Measurements from ENCODE around the gene RORB. TPM values are rescaled to one million over a fixed set of nuclear protein-coding genes. Genes with fewer than 3 reads are reported as not detected.
A peak's percentile ranks its signal among the peaks of the same experiment; 100 is the strongest.

RORB gene
- total RNA-seq, 2 donors from 2014 or later = 0.55 to 2.4 TPM

- no peak for TF ChIP-seq CTCF (IDR thresholded peaks at IDR 0.05)
- no peak for DNase-seq (ENCODE audit: low spot score)
Measured at GRCh38 chr9:74643303-74643923, 146.3 kb downstream of the RORB start.

GRCh38 chr9:74644023-74644422 lies 146.9 kb downstream of the RORB start:
- Histone ChIP-seq H3K4me3 (no peak overlapping the region), H3K36me3 (no peaks in the 10 kb centered on the region), H3K9me3 (no peaks in the 10 kb centered on the region), H3K4me1 (no peaks in the 10 kb centered on the region), H3K27me3 (no peaks in the 10 kb centered on the region), H3K27ac (no peak overlapping the region)
- DNase-seq (ENCODE audit: low spot score) = no peak
- TF ChIP-seq CTCF (IDR thresholded peaks at IDR 0.05) = no peak

More at GRCh38 chr9:74643303-74643923, 146.3 kb downstream of the RORB start:
- Histone ChIP-seq H3K9me3 (no peaks in the 10 kb centered on the region), H3K36me3 (no peaks in the 10 kb centered on the region), H3K27ac (no peak overlapping the region), H3K4me3 (no peak overlapping the region), H3K4me1 (no peaks in the 10 kb centered on the region), H3K27me3 (no peaks in the 10 kb centered on the region)

GRCh38 chr9:74645007-74645639 lies 148.0 kb downstream of the RORB start:
- Histone ChIP-seq H3K36me3 (no peaks in the 10 kb centered on the region), H3K27me3 (no peaks in the 10 kb centered on the region), H3K4me1 (no peaks in the 10 kb centered on the region), H3K4me3 (no peak overlapping the region), H3K9me3 (no peaks in the 10 kb centered on the region), H3K27ac (no peak overlapping the region)
- TF ChIP-seq CTCF (IDR thresholded peaks at IDR 0.05) = peak in 1 of 2 donors; percentile 54
- no peak for DNase-seq (ENCODE audit: low spot score)

DNA sequence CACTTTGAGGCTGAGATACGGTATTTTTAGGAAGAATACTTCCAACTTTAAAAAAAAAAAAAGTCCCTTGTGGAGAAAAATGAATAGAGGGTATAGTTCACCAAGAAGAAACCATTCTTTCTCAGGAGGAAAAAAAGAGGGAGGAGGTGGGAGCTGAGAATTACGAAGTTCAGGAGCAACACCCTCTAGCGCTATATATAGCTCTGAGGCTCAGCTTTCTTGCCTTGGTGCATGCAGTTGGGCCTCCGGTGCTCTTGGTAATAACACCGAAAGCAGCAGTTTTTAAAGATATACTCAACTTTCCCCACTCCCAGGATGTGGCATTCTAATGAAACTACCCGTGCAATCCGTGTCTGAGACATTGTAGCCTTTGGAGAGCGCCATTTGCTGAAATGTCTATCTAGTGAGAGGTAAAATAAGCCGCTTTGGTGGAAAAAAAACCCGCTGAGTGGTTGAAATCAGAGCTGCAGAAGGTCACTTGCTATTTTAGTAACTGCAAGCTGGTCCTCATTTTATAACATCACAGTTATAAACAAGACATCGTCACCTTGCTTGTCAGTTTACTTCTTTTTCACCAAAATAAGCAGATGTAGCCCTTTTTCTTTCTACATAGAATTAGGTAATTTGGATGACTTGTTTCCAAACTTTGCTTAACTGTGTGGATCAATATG lies 156.4 kb downstream of the RORB start:
- H3K4me1 ChIP-seq = no peaks in the 10 kb centered on the region
- H3K4me3 ChIP-seq = no peak overlapping the region
- no peak for TF ChIP-seq CTCF (IDR thresholded peaks at IDR 0.05)
- no peak overlapping the region for H3K27ac ChIP-seq
- no peaks in the 10 kb centered on the region for H3K36me3 ChIP-seq
- DNase-seq (ENCODE audit: low spot score) = no peak
- H3K9me3 ChIP-seq = no peaks in the 10 kb centered on the region
- no peaks in the 10 kb centered on the region for H3K27me3 ChIP-seq

GRCh38 chr9:74662674-74663073 lies 165.5 kb downstream of the RORB start:
- no peak for DNase-seq (ENCODE audit: low spot score)
- Histone ChIP-seq H3K27ac (no peak overlapping the region), H3K4me1 (no peaks in the 10 kb centered on the region), H3K36me3 (no peaks in the 10 kb centered on the region), H3K4me3 (no peak overlapping the region), H3K9me3 (no peaks in the 10 kb centered on the region), H3K27me3 (no peaks in the 10 kb centered on the region)
- TF ChIP-seq CTCF (IDR thresholded peaks at IDR 0.05) = no peak

Data from right atrium auricular region (tissue), 2 donors.